GM12891 (cell line): ENCODE measurements around the gene MSH3.

Experiments used
- PAX5 ChIP-seq: IDR thresholded peaks from 2 replicates; pipeline ENCODE4 v1.6.1; 2011; ENCODE audit warnings: low read length, moderate library complexity, mild to moderate bottlenecking; ENCODE audit not compliant: insufficient read depth, severe bottlenecking
- POLR2A ChIP-seq: IDR thresholded peaks from 2 replicates; pipeline ENCODE4 v1.6.1; 2011; ENCODE audit warnings: low read depth, low read length, control low read depth
- POLR2AphosphoS5 ChIP-seq: IDR thresholded peaks from 2 replicates; pipeline ENCODE4 v1.6.1; 2011; ENCODE audit warnings: low read depth, low read length, control low read depth
- SPI1 ChIP-seq: IDR thresholded peaks from 2 replicates; pipeline ENCODE4 v1.6.1; 2011; ENCODE audit warnings: low read depth, low read length, control low read depth
- TAF1 ChIP-seq: IDR thresholded peaks from 2 replicates; pipeline ENCODE4 v1.6.1; 2011; ENCODE audit warnings: low read depth, low read length, control low read depth

DNA sequence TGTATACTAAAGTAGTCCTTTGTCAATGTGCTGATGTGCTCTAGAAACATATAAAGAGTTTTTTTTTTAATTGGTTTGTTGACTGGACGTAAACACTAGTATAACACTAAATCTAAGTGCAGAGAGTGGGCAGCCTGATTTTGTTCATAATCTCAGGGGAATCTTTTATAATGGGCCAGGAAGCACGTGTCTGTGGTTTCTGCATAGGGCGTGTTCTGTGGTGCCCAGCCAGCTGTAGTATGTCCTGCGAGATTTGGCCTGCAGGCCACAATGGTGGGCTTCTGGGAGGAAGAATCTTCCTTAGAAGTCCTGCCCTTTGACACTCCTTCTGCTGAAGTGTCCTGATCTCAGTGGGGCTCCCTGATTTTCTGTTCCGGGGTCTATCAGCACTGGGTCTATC lies 49.3 kb downstream of the MSH3 start:
- TF ChIP-seq SPI1 (no peak), POLR2A (no peak), POLR2AphosphoS5 (no peak), PAX5 (no peak), TAF1 (no peak)
